GM21526 (cell line): ENCODE results near the gene SLC7A14.

Experiments
- ATAC-seq: cut with Tn5 transposase; IDR thresholded peaks from one replicate; pipeline ENCODE4 v1.9.1; 2021; ENCODE audit warnings: moderate library complexity; ENCODE audit not compliant: unreplicated experiment, low FRiP score

The SLC7A14 gene

DNA sequence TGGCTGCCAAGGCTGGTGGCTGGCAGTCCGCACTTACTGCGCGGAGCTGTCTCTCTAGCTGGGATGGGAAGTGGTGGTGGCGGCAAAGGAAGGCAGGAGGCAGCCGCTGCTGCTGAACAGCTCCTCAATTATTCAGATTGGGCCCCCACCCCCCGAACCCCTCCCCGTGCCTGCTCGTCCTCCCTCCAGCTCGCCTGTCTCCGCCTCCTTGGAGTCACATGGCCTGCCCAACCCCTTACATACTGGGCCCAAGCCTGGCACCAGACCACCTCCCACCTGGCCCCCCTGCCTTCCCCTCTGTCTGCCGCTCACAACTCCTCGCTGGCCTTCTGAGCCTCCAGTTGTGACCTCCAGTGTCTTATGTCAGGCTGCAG, at the start of gene SLC7A14:
SLC7A14 (minus strand) TSS at position 139 of the 374 bp plus-strand sequence. CDS start 59,139 bp downstream, outside the sequence.
- no peak for ATAC-seq

DNA sequence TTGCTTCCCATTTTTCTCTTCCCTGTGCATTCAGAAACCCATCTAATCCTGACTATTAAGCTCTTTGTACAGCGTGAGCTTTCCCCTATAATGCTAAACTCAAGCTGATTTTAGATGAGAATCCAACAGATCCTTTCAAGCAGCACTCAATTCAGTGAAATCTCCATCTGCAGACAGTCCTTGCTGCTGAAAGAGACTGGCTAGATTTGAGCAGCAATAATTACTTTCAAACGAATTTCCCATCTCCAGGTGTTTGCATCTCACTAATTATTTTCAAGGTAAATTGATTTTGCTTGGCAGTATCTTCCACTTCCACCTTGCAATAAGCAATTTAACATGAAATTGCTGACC, 49.5 kb upstream of the SLC7A14 start:
- no peak for ATAC-seq

DNA sequence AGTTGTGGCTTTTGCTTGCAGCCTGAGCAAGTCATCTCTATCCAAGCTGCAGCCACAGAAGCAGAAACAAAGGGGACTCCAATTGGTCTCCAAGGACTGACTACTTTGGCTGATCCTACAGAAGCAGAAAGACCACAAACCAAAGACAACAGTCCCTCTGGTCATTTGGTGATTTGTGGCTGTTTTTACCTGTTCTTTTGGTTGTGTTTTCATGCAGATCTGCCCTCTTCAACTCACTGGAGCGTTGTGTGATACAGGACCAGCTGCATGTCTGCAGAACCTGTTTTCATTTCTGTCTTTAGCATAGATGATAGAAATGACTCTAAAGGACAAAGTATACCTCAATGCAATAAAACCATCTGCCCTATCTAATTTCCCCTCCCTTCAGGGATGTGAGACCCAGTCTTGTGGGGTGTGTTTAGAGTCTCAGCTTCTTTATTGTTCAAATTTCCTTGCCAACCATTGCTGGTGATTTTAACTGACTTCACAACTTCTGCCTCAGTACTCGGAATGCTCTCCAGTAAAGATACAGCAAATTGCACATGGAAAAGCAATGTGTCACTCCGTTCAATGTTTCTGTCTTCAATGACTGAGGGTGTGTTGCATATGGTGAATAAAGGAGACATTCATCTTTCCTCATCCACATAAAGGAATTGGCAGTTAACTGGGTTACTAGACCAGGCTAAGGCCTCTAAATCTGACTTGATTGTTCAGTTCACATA, 48.9 kb upstream of the SLC7A14 start:
- peak; percentile 63 for ATAC-seq

DNA sequence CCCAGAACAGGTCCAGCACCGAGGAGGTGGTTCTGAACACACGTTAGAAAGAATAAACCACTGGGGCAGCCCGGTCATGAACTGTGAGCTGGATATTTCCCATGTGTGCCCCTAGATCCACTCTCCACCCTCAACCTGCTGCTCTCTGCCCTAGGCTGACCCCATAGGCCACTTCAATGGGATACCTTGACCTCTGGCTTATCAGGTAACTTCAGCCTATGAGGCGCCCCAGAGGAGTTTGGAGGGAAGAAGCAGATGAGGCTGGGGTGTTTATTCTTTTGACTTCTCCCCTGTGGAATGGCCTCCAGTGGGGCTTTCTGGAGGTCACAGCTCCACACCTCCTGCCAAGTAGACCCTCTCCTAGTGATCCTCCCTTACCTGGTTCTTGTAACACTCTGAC, 47.7 kb upstream of the SLC7A14 start:
- no peak for ATAC-seq

DNA sequence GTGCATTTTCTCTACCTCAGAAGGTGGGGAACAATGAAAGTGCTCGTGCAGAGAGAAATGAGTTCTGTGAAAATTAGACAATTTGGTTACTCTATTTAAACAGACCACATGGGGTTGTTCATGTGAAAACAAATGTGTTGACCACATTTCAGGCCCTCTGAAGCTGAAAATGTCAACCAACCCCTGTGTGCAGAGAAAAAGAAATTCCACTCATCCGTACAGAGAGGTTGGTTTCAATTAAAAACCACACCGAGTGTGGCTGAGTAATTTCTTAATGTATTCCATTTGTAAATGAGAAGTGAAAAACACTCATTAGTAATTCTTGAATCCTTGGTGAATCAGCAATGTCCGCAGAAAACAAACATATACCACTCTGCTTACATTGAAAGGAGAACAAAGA, 46.9 kb upstream of the SLC7A14 start:
- ATAC-seq, result peak; percentile 93

DNA sequence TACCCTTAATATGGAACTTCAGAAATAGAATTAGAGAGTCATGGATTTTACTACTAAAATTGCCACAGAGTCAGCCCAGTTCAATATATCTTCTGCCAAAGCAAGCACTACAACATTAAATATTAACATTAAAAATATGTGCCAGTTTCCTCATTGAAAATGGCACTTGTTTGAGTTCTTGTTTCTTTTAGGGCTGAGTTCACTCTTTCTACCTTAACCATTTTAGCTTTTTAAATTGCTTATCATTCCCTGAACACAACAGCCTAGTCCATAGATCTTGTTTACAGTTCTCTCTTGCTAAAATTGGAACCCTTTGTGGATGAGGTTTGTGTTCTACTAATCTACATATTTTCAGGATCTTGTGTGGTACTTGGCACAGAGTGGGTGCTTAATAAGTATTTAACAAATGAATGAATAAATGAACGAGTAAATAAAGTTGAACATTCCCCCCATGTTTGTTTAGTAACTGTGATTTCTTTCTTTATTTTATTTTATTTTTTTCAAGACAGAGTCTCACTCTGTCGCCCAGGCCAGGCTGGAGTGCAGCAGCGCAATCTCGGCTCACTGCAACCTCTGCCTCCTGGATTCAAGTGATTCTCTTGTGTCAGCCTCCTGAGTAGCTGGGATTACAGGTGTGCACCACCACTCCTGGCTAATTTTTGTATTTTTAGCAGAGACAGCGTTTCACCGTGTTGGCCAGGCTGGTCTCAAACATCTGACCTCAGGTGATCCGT, 46.0 kb upstream of the SLC7A14 start:
- ATAC-seq, result no peak

DNA sequence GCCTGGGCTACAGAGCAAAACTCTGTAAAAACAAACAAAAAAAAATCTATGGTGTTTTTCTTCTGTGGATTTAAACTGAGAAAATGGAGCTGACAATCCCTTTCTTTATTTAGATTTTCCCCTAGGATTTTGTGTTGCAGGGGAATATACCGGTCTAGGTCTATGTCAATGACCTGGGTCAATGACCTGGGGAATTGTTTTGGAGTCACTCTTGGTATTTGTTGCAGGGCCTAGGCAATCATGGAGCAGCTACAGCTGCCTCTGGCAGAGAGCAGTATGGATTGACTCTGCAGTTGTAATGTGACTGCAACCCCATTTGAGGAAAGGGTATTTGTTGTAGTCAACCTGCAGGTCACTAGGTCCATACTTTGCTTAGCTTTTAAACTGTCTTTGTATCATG, 37.6 kb upstream of the SLC7A14 start:
- ATAC-seq, result no peak

DNA sequence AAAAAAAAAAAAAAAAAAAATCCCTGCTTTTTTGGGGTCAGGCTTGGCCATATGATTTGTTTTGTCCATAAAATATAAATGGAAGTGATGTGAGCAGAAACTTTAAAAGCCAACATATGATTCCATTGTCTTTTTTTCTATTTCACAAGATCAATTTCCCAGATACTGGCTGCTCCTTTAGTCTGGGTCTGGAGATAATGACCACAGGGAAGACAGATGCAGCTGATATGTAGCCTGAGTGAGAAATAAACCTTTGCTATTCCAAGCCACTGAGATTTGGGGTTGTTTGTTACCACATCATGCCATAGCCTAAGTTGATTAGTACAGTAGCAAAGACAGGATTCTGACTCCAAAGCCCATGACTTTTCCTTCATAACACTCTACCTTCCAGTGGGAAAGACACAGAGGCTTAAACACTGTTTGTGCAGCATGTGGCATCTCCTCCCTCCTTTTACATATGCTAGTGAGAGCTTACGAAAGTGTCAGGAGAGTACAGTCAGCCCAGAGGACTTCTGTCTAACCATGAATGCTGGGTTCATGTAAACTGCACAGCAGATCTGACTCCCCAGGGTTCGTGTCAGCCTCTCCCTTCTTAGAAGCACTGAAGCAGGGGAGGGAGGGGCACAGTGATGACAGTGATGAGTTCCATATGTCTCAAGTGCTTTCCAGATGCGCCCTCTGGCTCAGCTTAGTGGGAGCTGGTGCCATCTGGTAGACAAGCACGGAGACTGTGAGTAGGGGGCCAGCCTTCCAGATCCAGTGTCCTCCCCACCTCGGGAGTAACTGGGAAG, 36.7 kb upstream of the SLC7A14 start:
- ATAC-seq, result no peak

DNA sequence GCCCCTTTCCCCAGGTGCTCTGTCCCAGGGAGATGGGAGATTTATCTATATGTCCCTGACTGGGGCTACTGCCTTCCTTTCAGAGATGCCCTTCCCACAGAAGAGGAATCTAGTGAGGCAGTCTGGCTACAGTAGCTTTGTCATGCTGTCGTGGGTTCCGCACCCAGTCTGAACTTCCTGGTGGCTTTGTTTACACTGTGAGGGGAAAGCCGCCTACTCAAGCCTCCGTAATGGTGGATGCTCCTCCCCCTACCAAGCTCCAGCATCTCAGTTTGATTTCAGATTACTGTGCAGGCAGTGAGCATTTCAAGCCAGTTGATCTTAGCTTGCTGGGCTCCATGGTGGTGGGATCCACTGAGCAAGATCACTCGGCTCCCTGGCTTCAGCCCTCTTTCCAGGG, 35.4 kb upstream of the SLC7A14 start:
- no peak for ATAC-seq

DNA sequence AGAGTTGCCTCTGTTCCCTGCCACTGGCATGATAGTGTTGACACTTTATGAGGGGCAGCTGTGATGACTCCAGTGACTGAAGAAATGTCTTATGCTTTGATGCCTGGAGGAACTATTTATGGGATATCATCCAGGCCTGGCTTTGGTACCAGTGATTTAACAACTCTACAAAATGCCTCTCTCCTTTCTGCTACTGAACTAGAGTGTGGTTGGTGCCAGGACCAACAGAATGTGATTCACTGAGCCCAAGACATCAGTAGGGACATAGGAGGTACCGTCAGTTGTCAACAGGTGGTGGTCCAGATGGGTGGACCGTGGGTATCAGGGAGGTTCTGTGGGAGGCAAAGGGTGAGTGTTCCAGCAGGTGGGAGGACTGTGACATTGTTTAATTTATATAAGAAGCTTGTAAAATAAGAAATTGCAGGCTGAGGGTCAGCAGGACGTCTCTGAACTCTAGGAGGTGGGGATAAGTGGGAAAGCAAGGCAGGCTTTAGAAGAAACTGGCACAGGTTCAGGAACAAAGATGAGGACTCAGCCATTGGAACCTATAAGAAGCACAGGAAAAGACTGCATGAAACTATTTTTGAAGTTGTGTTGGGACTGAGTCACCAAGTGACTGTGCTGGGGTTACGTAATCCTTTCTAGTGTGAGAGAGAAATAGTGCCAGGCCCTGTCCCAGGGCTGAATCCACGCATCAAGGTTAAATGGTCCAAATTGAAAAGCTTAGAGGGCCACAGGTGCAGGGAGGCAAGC, 28.5 kb upstream of the SLC7A14 start:
- ATAC-seq, result no peak

DNA sequence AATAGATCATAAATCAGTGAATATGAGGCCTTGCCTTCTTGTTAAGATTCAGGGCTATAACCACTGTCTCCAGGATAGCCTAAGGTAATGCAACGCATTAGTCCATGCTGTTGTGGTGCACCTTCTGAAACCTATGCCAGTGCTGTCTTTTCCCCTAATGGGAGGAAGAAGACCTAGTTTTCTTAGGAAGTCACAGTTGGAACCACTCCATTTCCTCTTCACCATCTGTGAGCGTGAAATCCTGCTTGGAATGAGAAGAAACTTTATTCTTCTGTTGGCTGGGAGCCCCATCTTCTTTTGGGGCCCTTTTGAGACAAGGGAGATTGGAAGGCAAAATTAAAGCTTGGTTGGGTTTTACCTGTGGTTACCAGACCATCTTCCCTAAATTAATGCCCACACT, 25.9 kb upstream of the SLC7A14 start:
- no peak for ATAC-seq

DNA sequence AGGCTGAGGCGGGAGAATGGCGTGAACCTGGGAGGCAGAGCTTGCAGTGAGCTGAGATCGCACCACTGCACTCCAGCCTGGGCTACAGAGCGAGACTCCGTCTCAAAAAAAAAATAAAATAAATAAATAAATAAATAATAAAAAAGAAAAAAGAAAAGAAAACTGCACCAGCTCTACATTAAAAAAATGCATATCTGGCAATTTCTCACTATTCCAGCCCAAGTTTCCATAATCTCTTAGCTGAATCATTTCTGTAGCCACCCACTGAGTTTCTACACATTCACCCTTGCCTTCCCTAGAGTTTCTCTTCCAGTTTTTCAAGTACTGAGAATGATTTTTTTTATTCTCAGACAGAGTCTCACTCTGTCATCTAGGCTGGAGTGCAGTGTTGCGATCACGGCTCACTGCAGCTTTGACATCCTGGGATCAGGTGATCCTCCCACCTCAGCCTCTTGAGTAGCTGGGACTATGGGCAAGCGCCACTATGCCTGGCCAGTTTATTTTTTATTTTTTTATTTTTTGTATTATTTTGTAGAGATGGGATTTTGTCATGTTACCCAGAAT, 24.5 kb upstream of the SLC7A14 start:
- no peak for ATAC-seq

DNA sequence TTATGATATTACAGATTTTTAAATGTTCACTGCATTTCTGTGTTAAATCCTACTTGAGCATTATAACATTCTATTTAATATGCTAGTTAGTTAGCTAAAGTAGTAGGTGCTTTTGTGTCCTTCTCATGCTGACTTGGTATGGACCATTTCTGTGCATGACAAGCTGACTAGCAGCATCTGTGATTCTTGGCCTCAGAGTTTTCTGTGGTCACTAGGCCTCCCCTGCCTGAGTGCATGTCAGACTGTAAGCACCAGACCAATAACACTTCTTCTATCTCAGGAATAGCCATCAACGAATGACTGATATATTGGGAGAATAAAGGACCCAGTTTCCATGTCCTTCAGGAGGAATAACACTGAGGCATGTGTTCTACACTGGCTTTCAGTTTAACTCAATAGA, 22.6 kb upstream of the SLC7A14 start:
- ATAC-seq, result no peak

DNA sequence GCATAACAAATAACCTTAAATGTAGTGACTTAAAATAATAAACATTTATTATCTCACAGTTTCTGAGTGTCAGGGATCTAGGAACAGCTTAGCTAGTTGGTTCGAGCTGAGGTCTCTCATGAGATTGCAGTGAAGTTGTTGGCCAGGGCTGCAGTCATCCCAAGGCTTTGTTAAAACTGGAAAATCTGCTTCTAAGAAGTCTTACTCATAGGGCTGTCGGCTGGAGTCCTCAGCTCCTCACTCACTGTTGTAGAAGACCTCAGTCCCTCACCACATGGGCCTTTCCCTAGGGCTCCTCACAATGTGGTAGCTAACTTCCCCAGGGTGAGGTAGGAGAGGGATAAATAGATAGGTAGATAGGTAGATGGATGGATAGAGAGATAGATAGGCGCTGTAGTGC, 20.8 kb upstream of the SLC7A14 start:
- ATAC-seq, result no peak

DNA sequence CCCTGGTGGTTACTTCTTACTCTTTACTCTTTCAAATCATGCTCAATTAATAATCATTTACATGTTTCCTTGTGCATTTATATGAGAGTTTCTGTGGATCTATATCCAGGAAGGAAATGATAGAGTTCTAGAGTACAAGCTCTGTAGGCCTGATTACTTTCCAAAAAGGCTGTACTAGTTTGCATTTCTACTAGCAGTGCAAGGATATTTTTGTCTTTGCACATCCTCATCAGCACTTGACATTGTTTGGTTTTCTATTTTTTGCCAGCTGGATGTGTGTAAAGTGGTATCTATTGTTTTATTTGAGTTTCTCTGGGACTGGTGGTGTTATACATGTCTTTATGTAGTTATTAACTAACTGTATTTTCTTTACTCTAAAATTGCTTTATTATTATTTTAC, 19.6 kb upstream of the SLC7A14 start:
- no peak for ATAC-seq

DNA sequence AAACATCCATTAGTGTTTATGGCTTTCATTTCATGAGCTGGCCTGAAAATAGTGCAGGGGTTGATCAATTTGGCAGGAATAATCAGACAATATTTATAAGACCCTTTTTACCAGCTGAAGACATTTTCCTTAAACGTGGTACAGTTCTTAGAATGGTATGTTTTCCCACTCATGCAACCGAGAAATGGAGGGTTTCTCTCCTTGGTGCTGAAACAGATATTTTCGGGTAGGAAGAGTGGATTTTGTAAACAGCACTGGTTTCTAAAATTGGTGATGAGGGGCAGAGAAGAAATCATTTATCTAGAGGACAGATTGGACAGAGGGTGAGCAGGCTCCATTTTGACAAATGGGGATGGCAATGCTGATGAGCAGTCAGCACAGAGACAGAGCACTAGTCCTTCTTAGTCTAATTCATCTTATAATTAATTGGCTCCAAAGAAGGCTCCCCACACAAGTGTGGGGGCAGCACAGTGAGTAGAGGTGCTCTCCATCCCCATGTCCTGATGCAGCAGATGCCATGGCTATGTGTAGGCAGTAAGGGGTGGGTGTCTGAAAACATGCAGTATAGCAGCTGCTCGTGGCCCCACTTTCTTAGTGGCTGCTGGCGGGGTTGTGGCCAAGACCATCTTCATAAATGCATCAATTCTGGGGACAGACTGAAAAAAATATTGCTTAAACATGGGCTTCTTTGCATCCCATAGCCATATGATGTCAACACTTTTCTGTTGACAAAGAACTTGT, 18.1 kb upstream of the SLC7A14 start:
- no peak for ATAC-seq

DNA sequence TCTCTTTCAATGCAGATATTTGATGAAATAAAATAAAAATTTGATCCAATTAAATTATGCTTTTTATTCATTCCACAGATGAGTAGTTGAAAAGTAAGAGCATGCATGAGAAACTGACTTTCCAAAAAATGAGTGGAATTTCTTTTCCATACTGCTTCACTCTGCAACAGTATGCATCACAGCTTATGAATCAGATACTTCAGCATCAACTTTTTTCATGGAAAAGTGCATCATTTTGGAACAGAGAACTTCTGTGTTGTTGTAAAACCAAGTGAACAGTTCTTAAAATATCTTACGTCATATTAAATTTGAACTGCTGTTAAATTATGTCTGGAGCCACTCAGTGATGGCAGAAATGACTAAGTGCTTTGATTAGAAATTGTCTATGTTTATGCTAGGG, 16.7 kb upstream of the SLC7A14 start:
- ATAC-seq, result no peak

DNA sequence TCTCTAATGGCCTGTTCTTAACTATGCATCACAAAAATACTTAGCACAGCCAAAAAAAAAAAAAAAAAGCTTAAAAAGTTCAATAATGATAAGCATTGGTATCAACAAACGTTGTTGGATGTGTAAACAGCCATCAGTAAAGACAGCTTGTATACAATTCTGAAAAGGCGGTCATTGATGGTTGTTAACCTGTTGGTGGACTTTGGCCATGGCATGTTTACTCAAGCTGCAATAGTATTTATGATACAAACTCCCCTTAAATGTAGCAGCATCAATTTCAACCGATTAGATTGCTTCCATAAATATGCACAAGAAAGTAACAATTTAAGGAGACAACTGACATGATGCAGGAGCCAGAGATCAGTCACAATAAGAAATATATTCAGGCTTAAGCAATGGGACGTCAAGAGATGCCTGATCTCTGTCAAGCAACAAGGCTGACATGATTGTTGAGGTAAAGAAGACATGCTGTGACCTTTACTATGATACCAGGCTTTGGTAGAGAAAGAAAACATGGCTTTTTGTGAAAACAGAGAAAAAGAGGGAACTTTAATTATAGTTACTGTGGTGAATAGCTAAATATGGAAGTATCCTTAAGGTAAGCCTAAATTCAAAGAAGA, 14.2 kb upstream of the SLC7A14 start:
- ATAC-seq, result no peak

DNA sequence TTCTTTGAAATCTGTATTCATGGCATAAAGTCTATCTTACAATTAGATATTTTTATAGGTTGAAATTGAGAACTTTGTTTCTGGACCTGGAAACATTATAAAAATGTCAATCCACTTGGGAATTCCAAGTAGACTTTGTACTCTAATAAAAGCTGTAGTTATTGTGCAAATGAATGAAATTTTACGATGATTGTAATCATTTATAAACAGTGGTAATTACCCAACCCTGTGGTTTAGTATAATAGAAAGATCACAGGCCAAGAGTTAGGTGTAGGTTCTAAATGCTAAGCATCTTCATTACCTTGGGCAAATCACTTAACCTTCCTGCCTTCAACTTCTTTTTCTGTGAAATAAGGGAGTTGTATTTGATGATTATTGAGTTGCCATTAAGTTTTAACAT, 13.2 kb upstream of the SLC7A14 start:
- ATAC-seq, result no peak
